Uterus (tissue), 2 donors: ENCODE results near the gene TSPAN3.

Source experiments
- POLR2A ChIP-seq, 2 donors: fragments of 450-650 bp; IDR thresholded peaks; one replicate each; pipeline ENCODE4 v1.6.1; 2016; ENCODE audit warnings: antibody characterized with exemption in 2 of 2, mild to moderate bottlenecking in 1 of 2, moderate library complexity in 1 of 2
- TF ChIP-seq, protein P1 (sequence below), 4 experiments: fragments of 200-600 bp in 2 of 4; fragments of 450-650 bp in 2 of 4; sonication (generic) in 2 of 4; IDR thresholded peaks; one replicate each; pipeline ENCODE4 v1.5.1; 2016 to 2019; ENCODE audit warnings: antibody characterized with exemption in 4 of 4, mild to moderate bottlenecking in 2 of 4, moderate library complexity in 1 of 4

- TF ChIP-seq, protein P1, sequence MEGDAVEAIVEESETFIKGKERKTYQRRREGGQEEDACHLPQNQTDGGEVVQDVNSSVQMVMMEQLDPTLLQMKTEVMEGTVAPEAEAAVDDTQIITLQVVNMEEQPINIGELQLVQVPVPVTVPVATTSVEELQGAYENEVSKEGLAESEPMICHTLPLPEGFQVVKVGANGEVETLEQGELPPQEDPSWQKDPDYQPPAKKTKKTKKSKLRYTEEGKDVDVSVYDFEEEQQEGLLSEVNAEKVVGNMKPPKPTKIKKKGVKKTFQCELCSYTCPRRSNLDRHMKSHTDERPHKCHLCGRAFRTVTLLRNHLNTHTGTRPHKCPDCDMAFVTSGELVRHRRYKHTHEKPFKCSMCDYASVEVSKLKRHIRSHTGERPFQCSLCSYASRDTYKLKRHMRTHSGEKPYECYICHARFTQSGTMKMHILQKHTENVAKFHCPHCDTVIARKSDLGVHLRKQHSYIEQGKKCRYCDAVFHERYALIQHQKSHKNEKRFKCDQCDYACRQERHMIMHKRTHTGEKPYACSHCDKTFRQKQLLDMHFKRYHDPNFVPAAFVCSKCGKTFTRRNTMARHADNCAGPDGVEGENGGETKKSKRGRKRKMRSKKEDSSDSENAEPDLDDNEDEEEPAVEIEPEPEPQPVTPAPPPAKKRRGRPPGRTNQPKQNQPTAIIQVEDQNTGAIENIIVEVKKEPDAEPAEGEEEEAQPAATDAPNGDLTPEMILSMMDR (IDR thresholded peaks at IDR 0.05): no peak
- no peak for TF ChIP-seq POLR2A (IDR thresholded peaks at IDR 0.05)
These were observed 29.0 kb upstream of the TSPAN3 start for GRCh38 chr15:77099741-77100463.
